ENCODE data around the gene CLCN3. TPM values are rescaled to one million over a fixed set of nuclear protein-coding genes. Genes with fewer than 3 reads are reported as not detected.

The CLCN3 gene
- total RNA-seq, 2 donors from 2014 or later, result 22.4 to 40.5 TPM

GRCh38 chr4:169601016-169601771 is 19.2 kb upstream of the CLCN3 start:
- Histone ChIP-seq H3K4me3 (no peak overlapping the region), H3K36me3 (replicated peaks in 1 of 2; ENCODE audit: insufficient read depth in 1 of 2, low read depth in 2 of 2) (no peaks in the 10 kb centered on the region), H3K27me3 (no peaks in the 10 kb centered on the region), H3K4me1 (peaks cover 9% of the 10 kb centered on the region), H3K9me3 (no peaks in the 10 kb centered on the region), H3K27ac (no peak overlapping the region)
- ATAC-seq, result no peak
- TF ChIP-seq POLR2A (IDR thresholded peaks at IDR 0.05), result no peak
- TF ChIP-seq, protein P1, sequence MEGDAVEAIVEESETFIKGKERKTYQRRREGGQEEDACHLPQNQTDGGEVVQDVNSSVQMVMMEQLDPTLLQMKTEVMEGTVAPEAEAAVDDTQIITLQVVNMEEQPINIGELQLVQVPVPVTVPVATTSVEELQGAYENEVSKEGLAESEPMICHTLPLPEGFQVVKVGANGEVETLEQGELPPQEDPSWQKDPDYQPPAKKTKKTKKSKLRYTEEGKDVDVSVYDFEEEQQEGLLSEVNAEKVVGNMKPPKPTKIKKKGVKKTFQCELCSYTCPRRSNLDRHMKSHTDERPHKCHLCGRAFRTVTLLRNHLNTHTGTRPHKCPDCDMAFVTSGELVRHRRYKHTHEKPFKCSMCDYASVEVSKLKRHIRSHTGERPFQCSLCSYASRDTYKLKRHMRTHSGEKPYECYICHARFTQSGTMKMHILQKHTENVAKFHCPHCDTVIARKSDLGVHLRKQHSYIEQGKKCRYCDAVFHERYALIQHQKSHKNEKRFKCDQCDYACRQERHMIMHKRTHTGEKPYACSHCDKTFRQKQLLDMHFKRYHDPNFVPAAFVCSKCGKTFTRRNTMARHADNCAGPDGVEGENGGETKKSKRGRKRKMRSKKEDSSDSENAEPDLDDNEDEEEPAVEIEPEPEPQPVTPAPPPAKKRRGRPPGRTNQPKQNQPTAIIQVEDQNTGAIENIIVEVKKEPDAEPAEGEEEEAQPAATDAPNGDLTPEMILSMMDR (IDR thresholded peaks at IDR 0.05), result no peak
- intact Hi-C loops (cut with DNase I), result no loop called here
- DNase-seq, result no peak

DNA sequence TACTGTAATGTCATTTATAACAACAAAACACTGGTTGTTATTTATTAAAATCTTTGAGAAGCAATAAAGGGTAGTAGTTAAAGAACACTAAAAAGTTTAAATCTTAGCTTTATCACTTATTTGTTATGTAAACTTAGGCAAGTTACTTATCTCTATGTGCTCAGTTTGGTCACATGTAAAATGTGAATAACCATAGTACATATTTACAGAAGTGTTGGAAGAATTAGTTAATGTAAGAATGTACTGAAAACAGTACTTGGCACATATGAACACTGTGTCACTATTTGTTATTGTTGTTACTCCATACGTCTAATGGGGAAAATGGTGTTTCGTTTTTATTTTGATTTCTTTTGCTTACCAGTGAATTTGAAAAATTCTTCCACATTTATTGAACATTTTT is 17.1 kb upstream of the CLCN3 start:
- no peak for ATAC-seq
- H3K27ac ChIP-seq, result no peak overlapping the region
- H3K4me1 ChIP-seq, result peaks cover 9% of the 10 kb centered on the region
- WGBS, 2 donors, result 48 to 50% methylated on average over 2 of the region's 2 CpGs
- H3K4me3 ChIP-seq, result no peak overlapping the region
- DNase-seq, result no peak
- H3K27me3 ChIP-seq, result no peaks in the 10 kb centered on the region
- H3K9me3 ChIP-seq, result no peaks in the 10 kb centered on the region
- TF ChIP-seq, protein P1 (IDR thresholded peaks at IDR 0.05), result no peak
- TF ChIP-seq POLR2A (IDR thresholded peaks at IDR 0.05), result no peak
- no peaks in the 10 kb centered on the region for H3K36me3 ChIP-seq (replicated peaks in 1 of 2; ENCODE audit: insufficient read depth in 1 of 2, low read depth in 2 of 2)
- intact Hi-C loops (cut with DNase I), result no loop called here

- intact Hi-C loops (cut with DNase I), result no loop called here
- TF ChIP-seq POLR2A (IDR thresholded peaks at IDR 0.05), result no peak
- TF ChIP-seq, protein P1 (IDR thresholded peaks at IDR 0.05), result no peak
- 32 to 47% methylated on average over 1 of the region's 1 CpG for WGBS, 2 donors
- H3K27me3 ChIP-seq, result no peaks in the 10 kb centered on the region
- no peak overlapping the region for H3K4me3 ChIP-seq
- no peak for ATAC-seq
- H3K9me3 ChIP-seq, result no peaks in the 10 kb centered on the region
- H3K27ac ChIP-seq, result no peak overlapping the region
- no peak for DNase-seq
- H3K36me3 ChIP-seq (replicated peaks in 1 of 2; ENCODE audit: insufficient read depth in 1 of 2, low read depth in 2 of 2), result no peaks in the 10 kb centered on the region
- peaks cover 9% of the 10 kb centered on the region for H3K4me1 ChIP-seq
Observed at GRCh38 chr4:169604131-169604900, 16.1 kb upstream of the CLCN3 start.

- no peaks in the 10 kb centered on the region for H3K9me3 ChIP-seq
- no peak for TF ChIP-seq POLR2A (IDR thresholded peaks at IDR 0.05)
- TF ChIP-seq, protein P1 (IDR thresholded peaks at IDR 0.05), result no peak
- intact Hi-C loops (cut with DNase I), result no loop called here
- H3K4me3 ChIP-seq, result no peak overlapping the region
- ATAC-seq (no peak), DNase-seq (no peak)
- H3K27ac ChIP-seq, result no peak overlapping the region
- 81 to 93% methylated on average over 1 of the region's 1 CpG for WGBS, 2 donors
- H3K36me3 ChIP-seq (replicated peaks in 1 of 2; ENCODE audit: insufficient read depth in 1 of 2, low read depth in 2 of 2), result no peaks in the 10 kb centered on the region
- no peaks in the 10 kb centered on the region for H3K27me3 ChIP-seq
- peaks cover 9% of the 10 kb centered on the region for H3K4me1 ChIP-seq
Observed at GRCh38 chr4:169604903-169605331, 15.5 kb upstream of the CLCN3 start.
